DMS79 treated with DMSO at 0.1 percent for 48 hours (cell line): ENCODE measurements around the gene ADAMTS1.

Source experiments
- DNase-seq: peaks from one replicate; lab custom pipeline; 2025; lab: John Stamatoyannopoulos, UW

The ADAMTS1 gene

DNA sequence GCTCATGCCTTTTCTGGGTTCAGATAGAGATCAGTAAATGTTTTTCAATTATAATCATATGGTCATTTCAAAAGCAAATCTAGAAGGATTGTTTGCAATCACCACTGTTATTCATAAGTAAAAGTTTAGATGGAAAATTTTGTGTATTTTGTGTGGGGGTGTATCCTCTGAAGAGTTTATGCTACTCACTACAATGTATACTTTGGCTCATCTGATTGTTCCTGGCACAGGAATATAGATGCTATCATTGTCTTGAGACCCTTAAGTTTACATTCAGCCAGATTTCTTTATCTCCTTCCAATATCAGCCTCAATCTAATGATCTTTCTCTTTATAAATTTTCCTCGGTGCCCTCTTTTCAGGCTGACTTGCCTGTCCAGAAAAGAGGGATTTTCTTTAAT is 33.0 kb downstream of the ADAMTS1 start:
- DNase-seq, result no peak

DNA sequence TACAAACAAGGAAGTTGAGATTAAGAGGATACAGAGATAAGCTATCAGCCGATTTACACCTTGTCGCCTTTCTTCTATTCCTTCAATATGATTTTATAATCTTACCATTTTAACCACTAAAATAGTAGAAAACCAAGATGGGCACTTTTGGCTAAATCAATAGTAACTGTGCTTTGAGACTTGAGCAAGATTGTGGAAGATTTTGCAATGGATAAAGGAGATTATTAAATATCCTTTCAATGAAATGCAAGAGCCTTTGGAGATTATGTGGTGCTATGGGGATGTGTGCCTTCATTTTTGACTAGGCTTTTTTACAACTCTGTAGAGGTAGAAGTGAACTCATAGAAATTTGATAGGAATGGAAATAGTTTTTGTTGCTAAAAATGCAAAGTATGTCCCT is 33.7 kb downstream of the ADAMTS1 start:
- DNase-seq, result no peak

DNA sequence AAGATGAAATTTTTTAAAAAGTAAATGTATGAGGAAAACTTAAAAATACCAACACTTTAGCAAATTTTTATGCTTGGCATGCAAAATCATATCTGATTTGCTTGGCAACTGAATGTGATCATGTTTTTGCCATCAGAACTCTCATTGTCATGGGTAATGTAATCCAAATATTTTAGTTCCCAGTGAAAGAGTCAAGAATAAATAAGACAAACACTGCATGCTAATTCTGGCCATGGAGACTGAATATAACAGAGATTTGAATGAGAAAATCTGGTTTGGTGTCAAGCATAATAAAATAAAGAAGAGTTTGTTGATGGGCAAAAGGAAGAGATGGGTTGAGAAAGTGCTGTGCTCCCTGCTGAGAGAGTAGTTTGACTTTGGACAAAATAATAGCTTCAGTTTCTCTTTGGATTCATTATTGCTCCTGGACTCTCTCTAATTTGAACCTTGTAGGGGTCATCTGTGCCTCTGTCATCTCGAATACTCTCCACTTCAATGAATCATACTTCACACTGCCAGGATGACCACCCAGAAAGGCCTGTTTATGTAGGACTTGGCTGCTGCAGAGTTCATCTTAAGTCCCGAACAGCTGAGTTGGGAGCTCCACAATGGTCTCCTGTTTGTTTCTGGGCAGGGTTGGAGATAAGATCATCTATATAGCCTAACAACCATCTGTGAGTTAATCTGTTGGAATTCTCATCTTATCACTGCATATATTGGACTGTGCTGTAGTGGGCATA is 34.4 kb downstream of the ADAMTS1 start:
- no peak for DNase-seq

DNA sequence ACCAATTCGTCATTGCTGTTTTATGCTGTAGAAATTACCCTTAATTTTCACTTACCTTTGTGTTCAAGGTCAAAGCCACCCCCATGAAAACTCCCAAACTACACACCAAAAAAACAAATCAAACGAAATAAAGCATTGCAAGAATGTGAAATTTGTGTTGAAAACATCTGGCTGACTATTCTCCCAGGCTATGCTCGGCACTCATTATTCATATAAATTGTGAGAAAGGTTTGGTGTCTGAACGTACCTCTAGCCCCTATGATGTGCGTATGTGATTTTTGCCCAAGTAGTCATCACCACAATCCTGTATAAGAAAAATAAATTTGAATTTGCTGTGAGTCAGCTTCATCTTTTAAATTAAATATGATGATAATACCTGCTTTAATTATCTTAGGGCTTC is 34.9 kb downstream of the ADAMTS1 start:
- no peak for DNase-seq

DNA sequence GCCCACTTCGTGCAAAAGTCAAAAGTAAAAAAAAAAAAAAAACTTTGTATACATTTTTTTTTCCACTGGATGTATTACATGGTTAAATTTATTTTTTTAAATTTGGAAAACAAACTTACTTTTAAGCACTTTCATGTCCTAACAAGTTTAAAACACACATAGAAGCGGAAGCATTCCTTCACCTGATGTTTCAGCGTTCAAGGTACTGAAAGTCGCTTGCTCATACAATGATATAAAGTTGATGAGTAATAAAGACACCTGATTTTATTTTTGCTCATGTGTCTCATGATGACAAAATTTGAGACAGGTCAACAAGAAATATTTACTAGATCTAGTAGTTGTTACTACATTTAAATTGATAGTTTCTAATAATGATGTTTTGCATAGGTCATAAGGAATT is 35.5 kb downstream of the ADAMTS1 start:
- no peak for DNase-seq

DNA sequence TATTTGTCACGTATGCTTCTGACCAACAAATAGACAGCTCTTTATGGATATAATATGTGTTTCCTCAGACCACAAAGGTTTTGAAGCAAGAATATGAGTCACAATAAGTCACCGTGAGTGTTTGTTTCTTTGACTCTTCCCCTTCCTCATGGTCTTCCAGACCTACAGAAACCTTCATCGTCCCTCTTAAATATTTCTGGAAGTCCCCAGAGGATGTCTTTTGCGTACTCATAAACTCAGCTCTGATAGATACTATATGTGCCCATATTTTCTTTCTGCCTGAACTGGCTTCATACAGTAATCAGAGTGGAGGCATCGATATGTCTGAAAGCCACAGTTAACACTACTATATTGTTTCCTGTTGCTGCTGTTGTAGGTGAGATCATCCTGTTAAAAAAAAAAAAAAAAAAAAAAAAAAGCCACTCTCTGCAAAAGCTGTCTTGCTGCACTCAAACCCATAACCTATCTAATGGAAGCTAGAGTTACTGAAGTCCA is 38.4 kb downstream of the ADAMTS1 start:
- DNase-seq, result no peak

DNA sequence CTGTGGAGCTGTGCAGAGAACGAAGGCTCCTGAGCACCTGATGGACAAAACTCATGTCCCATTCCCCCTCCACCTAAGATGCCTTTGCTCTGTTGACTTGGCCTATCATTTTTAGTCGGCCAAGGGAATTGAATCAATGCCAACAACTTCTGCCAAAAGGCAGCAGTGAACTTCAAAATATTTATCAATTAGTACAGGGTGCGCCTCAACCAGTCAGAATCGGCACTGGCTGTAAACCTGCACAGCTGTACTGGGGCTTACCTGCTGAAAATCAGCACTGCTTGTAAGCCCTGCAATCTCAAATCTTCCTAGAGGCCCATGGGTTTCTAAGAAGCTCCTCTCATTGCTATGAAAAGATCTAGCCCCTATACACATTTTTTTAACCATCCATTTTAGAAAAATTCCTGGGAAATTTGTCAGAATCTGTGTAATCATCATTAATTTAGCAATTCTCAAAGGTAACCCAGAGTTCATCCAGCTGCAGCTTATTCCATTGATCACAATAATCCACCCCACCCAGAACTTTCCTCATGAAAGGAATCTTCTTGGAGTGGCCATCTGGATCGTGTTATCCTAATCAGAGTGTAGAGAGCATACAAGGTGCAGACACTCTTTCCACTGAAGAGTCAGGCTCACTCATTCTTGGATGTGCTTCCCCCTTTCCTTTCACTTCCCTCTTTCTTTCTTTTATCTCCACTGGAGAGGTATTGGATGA is 40.2 kb downstream of the ADAMTS1 start:
- no peak for DNase-seq

DNA sequence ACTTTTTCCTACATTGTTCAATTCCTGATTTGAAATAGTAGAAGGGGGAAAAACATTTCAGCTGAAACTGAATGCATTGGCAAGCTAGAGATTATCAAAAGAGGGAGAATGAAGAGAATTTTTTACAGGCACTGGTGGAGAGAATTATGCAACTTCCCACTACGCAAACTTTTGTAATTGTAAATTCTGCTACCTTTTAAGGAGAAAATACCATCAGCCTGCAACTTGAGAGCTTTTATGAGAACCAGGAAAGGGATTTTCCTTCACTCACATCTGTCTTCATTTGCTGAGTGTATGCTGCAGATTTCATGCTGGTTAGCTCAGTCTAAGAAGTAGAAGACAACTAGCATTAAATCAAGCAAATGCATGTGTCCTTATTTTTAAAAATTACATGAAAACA is 43.7 kb downstream of the ADAMTS1 start:
- DNase-seq, result no peak

DNA sequence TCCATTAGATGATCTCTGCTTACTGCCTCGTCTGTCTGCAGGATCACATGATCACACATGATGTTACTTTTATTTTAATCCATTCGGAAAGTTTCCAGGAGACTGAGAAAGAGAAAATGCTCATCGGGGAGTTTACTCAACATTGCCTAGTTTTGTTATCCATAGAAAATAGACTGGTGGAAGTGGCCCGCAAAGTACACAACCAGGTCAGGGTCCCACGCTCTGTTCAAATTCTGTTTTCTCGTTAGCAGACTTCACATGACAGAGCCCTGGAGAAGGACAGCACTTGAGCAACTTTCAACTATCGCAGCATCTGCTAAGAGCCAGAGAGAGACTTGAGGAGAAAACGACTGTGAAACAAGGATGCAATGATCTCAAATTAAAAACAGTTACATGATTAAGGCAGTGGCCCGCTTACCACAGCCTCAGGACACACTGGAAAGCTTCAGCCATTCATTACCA is 44.2 kb downstream of the ADAMTS1 start:
- DNase-seq, result no peak

DNA sequence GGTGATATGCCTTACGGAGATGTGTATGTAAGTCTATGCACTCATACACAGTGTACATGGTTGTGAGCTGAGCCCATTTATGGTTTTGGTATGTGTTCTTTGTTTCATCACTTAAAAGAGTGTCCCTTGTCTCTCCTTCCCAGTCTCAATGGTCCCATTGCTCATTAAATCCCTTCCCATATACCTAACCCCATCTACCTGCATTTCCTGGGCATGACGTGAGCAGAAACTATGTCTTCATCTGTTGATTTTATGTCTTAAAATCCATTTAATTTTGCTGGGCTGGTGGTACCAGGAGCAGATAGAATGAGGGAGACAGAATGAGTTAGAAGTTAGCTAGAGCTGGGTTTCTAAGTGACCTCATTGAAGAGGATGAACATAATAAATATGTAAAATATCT is 44.8 kb downstream of the ADAMTS1 start:
- no peak for DNase-seq

DNA sequence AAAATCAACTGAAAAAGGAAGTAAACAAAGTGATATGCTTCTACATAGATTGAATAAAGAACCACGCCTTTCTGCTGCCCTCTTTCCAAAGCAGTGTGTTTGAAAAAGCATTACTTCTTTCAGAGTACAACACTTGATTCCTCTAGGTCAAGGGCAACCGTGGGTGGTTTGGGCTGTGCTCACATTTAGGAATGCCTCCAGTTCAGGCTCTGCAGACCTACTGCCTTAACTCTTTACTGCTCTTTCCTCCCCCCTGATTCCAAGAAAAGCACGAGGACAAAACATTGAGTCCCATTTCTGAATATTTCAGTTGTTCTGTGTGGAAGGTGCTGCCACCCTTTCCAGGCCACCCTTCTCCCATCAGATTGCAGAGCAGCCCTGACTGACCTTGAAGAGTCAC is 45.2 kb downstream of the ADAMTS1 start:
- DNase-seq, result no peak

DNA sequence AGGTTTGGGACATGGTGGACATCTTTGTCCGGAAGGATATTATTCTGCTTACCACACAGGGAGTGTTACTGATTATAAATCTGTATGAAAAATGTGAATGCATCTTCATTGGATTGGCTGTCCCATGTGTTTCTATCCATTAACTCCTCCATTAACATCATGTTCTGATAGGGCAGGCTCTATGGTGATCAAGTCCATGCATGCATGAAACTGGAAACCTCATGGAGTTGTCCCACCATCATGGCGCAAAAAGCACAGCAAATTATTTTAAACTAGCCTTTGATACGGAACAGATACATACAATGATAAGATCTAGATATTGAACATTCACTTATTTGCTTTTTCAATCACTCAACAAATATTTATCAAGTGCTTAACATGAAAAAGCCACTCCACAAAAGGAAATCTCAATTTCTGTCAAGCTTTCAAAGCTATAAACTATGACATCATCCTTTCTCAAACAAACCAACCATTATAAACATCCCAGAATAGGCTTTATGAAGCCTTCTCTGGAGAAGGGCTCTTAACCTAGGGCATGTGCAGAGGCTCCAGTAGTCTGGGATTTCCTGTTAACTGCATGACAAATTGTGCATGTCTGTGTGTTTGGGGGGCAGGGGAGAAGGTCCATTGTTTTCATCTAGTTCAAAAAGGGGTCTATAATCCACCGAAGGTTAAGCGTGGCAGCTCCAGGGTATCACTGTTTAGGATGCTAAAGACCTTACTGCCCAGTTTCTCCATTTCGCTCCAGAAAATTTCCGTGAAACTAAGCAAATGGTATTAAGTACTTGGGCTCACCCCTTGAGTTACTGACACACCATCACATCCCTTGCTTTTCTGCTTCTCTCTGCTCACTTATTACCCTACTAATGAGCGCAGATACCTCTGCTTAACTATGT is 46.1 kb downstream of the ADAMTS1 start:
- DNase-seq, result no peak

DNA sequence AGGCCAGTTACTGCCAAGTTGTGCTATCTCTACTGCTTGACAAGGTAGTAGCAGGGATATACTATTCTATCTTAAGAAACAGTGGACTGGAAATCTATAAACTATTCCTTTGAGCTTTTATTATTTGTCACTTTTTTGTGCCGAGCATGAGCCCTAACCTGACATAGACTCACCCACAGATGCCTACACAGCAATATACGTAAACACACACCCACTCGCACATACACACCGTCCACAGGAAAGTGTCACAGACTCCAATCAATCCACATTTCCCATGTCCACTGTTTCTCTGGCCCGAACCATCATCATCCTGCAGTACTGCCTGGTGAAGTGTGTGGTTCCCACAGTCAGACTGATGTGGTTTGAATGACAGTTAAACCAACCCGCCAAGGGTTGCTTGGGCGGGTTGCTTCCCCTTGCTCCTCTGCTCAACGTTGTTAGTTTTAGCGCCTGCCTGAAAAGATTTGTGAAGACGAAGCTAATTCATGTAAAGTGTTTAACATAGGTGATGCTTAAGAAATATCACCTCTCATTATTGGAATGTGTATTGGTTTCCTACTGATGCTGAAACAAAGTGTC is 47.2 kb downstream of the ADAMTS1 start:
- DNase-seq, result no peak

DNA sequence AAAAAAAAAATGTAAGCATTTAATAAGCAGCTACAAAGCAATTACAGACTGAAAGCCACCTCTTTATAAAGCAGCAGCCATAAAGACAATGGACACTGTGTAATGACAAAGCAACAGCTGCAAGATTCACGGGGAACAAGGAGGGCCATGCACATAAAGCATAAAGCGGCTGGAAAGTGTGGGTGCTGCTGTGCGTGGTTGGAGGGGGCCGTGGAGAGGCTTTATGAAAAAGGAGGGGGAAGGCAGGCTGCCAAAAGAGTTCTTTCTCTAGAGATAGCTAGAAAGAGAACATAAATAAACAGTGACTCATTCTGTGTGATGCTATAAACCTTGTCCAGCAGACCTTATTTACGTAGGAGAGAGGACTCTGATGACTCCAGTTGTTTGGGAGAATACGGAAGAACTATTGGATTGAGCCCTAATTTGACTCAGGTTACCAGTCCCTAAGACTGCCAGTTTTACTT is 49.3 kb downstream of the ADAMTS1 start:
- DNase-seq, result no peak

DNA sequence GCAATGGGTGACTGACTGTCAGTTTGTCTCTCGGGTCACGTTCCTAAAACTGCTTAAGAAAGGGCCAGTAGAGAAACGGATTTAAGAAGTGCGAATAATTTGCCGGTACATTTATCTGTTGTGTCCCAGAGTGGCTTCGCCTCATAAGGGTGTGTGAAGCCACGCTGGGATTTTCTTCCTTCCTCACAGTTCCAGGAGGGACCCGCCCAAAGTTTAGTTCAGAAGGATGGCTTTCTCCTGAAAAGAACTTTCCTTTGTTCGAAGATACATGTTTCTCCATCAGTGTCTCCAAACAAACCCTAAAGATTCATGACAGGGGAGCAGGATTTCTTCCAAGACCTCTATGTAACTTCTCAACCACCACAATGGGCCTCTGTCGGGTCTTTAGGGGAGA is 49.8 kb downstream of the ADAMTS1 start:
- no peak for DNase-seq

DNA sequence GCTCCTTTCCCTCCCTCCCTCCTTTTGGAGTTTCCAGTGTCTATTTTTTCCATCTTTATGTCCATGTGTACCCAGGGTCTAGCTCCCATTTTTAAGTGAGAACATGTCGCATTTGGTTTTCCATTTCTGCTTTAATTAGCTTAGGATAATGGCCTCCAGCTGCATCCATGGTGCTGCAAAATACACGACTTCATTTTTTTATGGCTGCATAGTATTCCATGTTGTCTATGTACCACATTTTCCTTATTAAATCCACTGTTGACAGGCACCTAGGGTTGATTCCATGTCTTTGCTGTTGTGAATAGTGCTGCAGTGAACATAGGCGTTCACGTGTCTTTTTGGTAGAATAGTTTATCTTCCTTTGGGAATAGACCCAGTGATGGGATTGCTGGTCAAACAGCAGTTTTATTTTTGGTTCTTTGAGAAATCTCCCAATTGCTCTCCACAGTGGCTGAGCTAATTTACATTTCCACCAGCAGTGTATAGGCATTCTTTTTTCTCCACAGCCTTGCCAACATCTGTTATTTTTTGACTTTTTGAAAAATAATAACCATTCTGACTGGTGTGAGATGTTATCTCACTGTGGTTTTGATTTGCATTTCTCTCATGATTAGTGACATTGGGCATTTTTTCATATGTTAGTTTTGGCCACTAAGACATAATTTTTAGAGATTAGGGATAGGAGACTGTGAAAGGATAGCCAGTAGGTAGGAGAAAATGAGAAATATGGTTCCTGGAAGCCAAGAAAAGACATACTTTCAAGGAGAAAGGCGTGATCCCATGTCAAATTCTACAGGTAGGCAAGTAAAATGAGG is 50.4 kb downstream of the ADAMTS1 start:
- no peak for DNase-seq

DNA sequence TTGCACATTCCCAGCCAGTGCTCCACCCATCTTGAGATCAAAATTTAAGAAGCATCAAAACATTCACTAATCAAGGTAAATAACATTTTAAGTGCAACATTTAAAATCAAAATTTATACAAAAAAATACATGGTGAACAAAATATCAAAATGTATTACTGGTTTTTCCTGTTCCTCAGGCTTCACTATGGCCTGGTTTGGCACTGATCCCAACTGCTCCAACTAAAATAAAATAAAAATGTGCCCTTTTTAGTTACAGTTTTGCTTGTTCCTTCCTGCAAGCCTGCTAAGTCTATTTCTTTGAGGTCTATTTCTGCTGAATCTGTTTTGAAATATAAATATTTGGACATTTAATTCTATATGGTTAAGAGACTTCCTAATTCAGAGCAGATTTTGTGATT is 54.9 kb downstream of the ADAMTS1 start:
- DNase-seq, result no peak

DNA sequence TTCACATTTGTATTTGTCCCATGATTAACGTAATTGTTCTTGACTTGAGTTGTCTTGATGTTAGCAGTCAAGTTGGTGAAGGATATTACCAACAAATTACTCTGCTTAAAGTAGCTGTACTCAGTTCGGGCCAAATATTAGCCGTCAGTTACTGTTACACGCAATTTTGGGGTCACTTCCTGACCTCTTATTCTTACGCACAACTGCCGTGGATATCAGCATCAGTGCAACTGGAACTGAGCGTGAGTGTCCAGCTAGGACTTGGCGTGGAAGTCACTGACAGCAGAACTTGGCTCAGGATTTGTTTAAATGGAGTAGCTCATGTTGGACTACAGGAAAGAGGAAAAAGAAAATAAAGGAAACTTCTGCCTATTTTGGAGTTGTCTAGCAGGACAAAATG is 56.4 kb downstream of the ADAMTS1 start:
- no peak for DNase-seq
